IMR-90 (cell line): ENCODE results near the gene NUBP1.

Source experiments
- BHLHE40 ChIP-seq: fragments of 150-350 bp; IDR thresholded peaks from 2 replicates; pipeline ENCODE4 v1.6.1; 2016; ENCODE audit warnings: mild to moderate bottlenecking, low read depth, low read length
- CHD1 ChIP-seq: IDR thresholded peaks from 2 replicates; pipeline ENCODE4 v1.6.1; 2012; ENCODE audit warnings: low read depth, low read length, improper control_type of control experiment
- CTCF ChIP-seq: conservative IDR thresholded peaks from 2 replicates; pipeline ENCODE4 v1.5.1; 2012; ENCODE audit warnings: mild to moderate bottlenecking, low read depth, low read length, improper control_type of control experiment
- FOS ChIP-seq: fragments of 150-350 bp; IDR thresholded peaks from 2 replicates; pipeline ENCODE4 v1.6.1; 2016; ENCODE audit warnings: low read depth, low read length
- MAZ ChIP-seq: IDR thresholded peaks from 2 replicates; pipeline ENCODE4 v1.6.1; 2012; ENCODE audit warnings: low read depth, mild to moderate bottlenecking, low read length, improper control_type of control experiment, moderate library complexity, borderline replicate concordance
- MXI1 ChIP-seq: IDR thresholded peaks from 2 replicates; pipeline ENCODE4 v1.6.1; 2012; ENCODE audit warnings: low read depth, mild to moderate bottlenecking, low read length, moderate library complexity, borderline replicate concordance
- POLR2A ChIP-seq: IDR thresholded peaks from 2 replicates; pipeline ENCODE4 v1.6.1; 2012; ENCODE audit warnings: mild to moderate bottlenecking, low read depth, low read length
- RAD21 ChIP-seq: IDR thresholded peaks from 2 replicates; pipeline ENCODE4 v1.6.1; 2012; ENCODE audit warnings: low read length, improper control_type of control experiment
- RFX5 ChIP-seq: IDR thresholded peaks from 2 replicates; pipeline ENCODE4 v1.8.0; 2012; ENCODE audit warnings: low read depth, mild to moderate bottlenecking, low read length, moderate library complexity
- SMC3 ChIP-seq: fragments of 150-350 bp; IDR thresholded peaks from 2 replicates; pipeline ENCODE4 v1.6.1; 2016; ENCODE audit warnings: low read depth, mild to moderate bottlenecking, antibody characterized with exemption, low read length, moderate library complexity
- TF ChIP-seq, protein P1 (sequence below): fragments of 150-350 bp; IDR thresholded peaks from 2 replicates; pipeline ENCODE4 v1.6.1; 2016; ENCODE audit warnings: low read depth, mild to moderate bottlenecking, low read length, moderate library complexity, borderline replicate concordance
- TF ChIP-seq, protein P2 (sequence below): fragments of 150-350 bp; IDR thresholded peaks from 2 replicates; pipeline ENCODE4 v1.6.1; 2017; ENCODE audit warnings: mild to moderate bottlenecking, antibody characterized with exemption, low read length, low read depth

GRCh38 chr16:10693889-10694288, 49.8 kb upstream of the NUBP1 start:
- no peak for TF ChIP-seq RFX5
- no peak for TF ChIP-seq CTCF
- no peak for TF ChIP-seq SMC3
- TF ChIP-seq BHLHE40: no peak
- no peak for TF ChIP-seq POLR2A
- TF ChIP-seq FOS: no peak
- TF ChIP-seq MXI1: no peak
- no peak for TF ChIP-seq MAZ
- TF ChIP-seq, protein P1, sequence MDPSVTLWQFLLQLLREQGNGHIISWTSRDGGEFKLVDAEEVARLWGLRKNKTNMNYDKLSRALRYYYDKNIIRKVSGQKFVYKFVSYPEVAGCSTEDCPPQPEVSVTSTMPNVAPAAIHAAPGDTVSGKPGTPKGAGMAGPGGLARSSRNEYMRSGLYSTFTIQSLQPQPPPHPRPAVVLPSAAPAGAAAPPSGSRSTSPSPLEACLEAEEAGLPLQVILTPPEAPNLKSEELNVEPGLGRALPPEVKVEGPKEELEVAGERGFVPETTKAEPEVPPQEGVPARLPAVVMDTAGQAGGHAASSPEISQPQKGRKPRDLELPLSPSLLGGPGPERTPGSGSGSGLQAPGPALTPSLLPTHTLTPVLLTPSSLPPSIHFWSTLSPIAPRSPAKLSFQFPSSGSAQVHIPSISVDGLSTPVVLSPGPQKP: no peak
- no peak for TF ChIP-seq RAD21
- TF ChIP-seq CHD1: no peak
- TF ChIP-seq, protein P2, sequence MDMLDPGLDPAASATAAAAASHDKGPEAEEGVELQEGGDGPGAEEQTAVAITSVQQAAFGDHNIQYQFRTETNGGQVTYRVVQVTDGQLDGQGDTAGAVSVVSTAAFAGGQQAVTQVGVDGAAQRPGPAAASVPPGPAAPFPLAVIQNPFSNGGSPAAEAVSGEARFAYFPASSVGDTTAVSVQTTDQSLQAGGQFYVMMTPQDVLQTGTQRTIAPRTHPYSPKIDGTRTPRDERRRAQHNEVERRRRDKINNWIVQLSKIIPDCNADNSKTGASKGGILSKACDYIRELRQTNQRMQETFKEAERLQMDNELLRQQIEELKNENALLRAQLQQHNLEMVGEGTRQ: no peak
